Measurements from ENCODE around the gene GALNT18. TPM values are rescaled to one million over a fixed set of nuclear protein-coding genes. Genes with fewer than 3 reads are reported as not detected.
"Not testable (repeated sequence)": the region's sequence is repeated elsewhere in the genome, so short reads cannot be mapped to it uniquely, and the experiment has no call there.

The GALNT18 gene
- total RNA-seq, 5 donors from 2014 or later (not counting 1 experiment from before 2014, with no cell fraction given), result 0.10 to 0.15 TPM; not detected in 3

GRCh38 chr11:11366793-11367192, 255.0 kb downstream of the GALNT18 start:
- Mint-ChIP-seq H3K27ac (no peak overlapping the region), H3K9me3 (peaks cover 3 to 10% (median 5%) of the 10 kb centered on the region in 3 donors), H3K36me3 (no peaks in the 10 kb centered on the region), H3K4me3 (no peak overlapping the region), H3K27me3 (peaks cover 0 to 3% of the 10 kb centered on the region in 2 donors), H3K4me1 (no peaks in the 10 kb centered on the region)
- ChIA-PET POLR2A (no interaction called here), CTCF (no interaction called here)
- H3K9me3 ChIP-seq, result no peaks in the 10 kb centered on the region
- no peak overlapping the region for H3K4me3 ChIP-seq (ENCODE audit: control insufficient read depth in 1 of 2, extremely low read depth in 1 of 2, low read length in 1 of 2)
- no peaks in the 10 kb centered on the region for H3K4me1 ChIP-seq (ENCODE audit: control insufficient read depth in 1 of 2, extremely low read depth in 1 of 2, insufficient read depth in 2 of 2, low read length in 2 of 2)
- no peaks in the 10 kb centered on the region for H3K36me3 ChIP-seq (ENCODE audit: control insufficient read depth in 2 of 2, extremely low read depth in 1 of 2, insufficient read depth in 1 of 2, low read length in 1 of 2)
- DNase-seq (no peak), ATAC-seq (replicated peaks in 1 of 4) (no peak)
- H3K27ac ChIP-seq (ENCODE audit: low read length), result no peak overlapping the region
- peaks cover 0 to 5% of the 10 kb centered on the region in 2 experiments for H3K27me3 ChIP-seq (replicated peaks in 1 of 2; ENCODE audit: control insufficient read depth in 2 of 2, extremely low read depth in 1 of 2, insufficient read depth in 2 of 2, low read length in 1 of 2)
- no CpG with 5 or more reads among the region's 1 CpG for whole genome bisulfite sequencing (ENCODE audit: insufficient coverage)

- no peaks in the 10 kb centered on the region for H3K27me3 ChIP-seq (replicated peaks in 1 of 2; ENCODE audit: control insufficient read depth in 2 of 2, extremely low read depth in 1 of 2, insufficient read depth in 2 of 2, low read length in 1 of 2)
- ChIA-PET POLR2A (no interaction called here), CTCF (no interaction called here)
- H3K36me3 Mint-ChIP-seq, result no peaks in the 10 kb centered on the region
- no peak for ATAC-seq (replicated peaks in 1 of 4)
- peaks cover 6 to 8% of the 10 kb centered on the region in 2 donors for H3K27me3 Mint-ChIP-seq
- no peaks in the 10 kb centered on the region for H3K9me3 ChIP-seq
- no peak overlapping the region for H3K4me3 ChIP-seq (ENCODE audit: control insufficient read depth in 1 of 2, extremely low read depth in 1 of 2, low read length in 1 of 2)
- DNase-seq, result no peak
- H3K9me3 Mint-ChIP-seq, result peaks cover under 1 to 8% (median 5%) of the 10 kb centered on the region in 3 donors
- H3K36me3 ChIP-seq (ENCODE audit: control insufficient read depth in 2 of 2, extremely low read depth in 1 of 2, insufficient read depth in 1 of 2, low read length in 1 of 2), result no peaks in the 10 kb centered on the region
- no peaks in the 10 kb centered on the region for H3K4me1 ChIP-seq (ENCODE audit: control insufficient read depth in 1 of 2, extremely low read depth in 1 of 2, insufficient read depth in 2 of 2, low read length in 2 of 2)
- H3K27ac ChIP-seq (ENCODE audit: low read length), result no peak overlapping the region
- H3K4me1 Mint-ChIP-seq, result no peaks in the 10 kb centered on the region
- no peak overlapping the region for H3K27ac Mint-ChIP-seq
- no peak overlapping the region for H3K4me3 Mint-ChIP-seq
These were observed 258.1 kb downstream of the GALNT18 start for GRCh38 chr11:11363674-11364073.

GRCh38 chr11:11359611-11360010, 262.2 kb downstream of the GALNT18 start:
- no peak overlapping the region for H3K4me3 Mint-ChIP-seq
- H3K27me3 ChIP-seq (replicated peaks in 1 of 2; ENCODE audit: control insufficient read depth in 2 of 2, extremely low read depth in 1 of 2, insufficient read depth in 2 of 2, low read length in 1 of 2), result peaks cover 0 to 5% of the 10 kb centered on the region in 2 experiments
- no peaks in the 10 kb centered on the region for H3K4me1 ChIP-seq (ENCODE audit: control insufficient read depth in 1 of 2, extremely low read depth in 1 of 2, insufficient read depth in 2 of 2, low read length in 2 of 2)
- no peak overlapping the region for H3K27ac ChIP-seq (ENCODE audit: low read length)
- H3K9me3 Mint-ChIP-seq, result no peaks in the 10 kb centered on the region
- no peaks in the 10 kb centered on the region for H3K36me3 Mint-ChIP-seq
- DNase-seq (no peak), ATAC-seq (replicated peaks in 1 of 4) (no peak)
- peaks cover 15 to 16% of the 10 kb centered on the region in 2 donors for H3K27me3 Mint-ChIP-seq
- no peaks in the 10 kb centered on the region for H3K4me1 Mint-ChIP-seq
- H3K4me3 ChIP-seq (ENCODE audit: control insufficient read depth in 1 of 2, extremely low read depth in 1 of 2, low read length in 1 of 2), result no peak overlapping the region
- ChIA-PET CTCF (no interaction called here), POLR2A (no interaction called here)
- no peaks in the 10 kb centered on the region for H3K9me3 ChIP-seq
- H3K36me3 ChIP-seq (ENCODE audit: control insufficient read depth in 2 of 2, extremely low read depth in 1 of 2, insufficient read depth in 1 of 2, low read length in 1 of 2), result no peaks in the 10 kb centered on the region
- WGBS (ENCODE audit: insufficient coverage), result no CpG with 5 or more reads among the region's 3 CpGs
- H3K27ac Mint-ChIP-seq, result no peak overlapping the region

- CTCF ChIA-PET, result no interaction called here
- ATAC-seq (replicated peaks in 1 of 4), result no peak
- H3K36me3 Mint-ChIP-seq, result no peaks in the 10 kb centered on the region
These were observed 265.0 kb downstream of the GALNT18 start for GRCh38 chr11:11356842-11357241.

GRCh38 chr11:11352878-11353277, 268.9 kb downstream of the GALNT18 start, which contains the start of gene CSNK2A3:
Gene CSNK2A3, minus strand, starts transcription at chr11:11353250. Its CDS starts 131 bp downstream, at chr11:11353119.
- H3K4me1 ChIP-seq (ENCODE audit: control insufficient read depth in 1 of 2, extremely low read depth in 1 of 2, insufficient read depth in 2 of 2, low read length in 2 of 2); POLR2A ChIA-PET; DNase-seq; H3K4me3 Mint-ChIP-seq; H3K4me1 Mint-ChIP-seq; H3K36me3 ChIP-seq (ENCODE audit: control insufficient read depth in 2 of 2, extremely low read depth in 1 of 2, insufficient read depth in 1 of 2, low read length in 1 of 2); ATAC-seq (replicated peaks in 1 of 4); H3K36me3 Mint-ChIP-seq; H3K27me3 ChIP-seq (replicated peaks in 1 of 2; ENCODE audit: control insufficient read depth in 2 of 2, extremely low read depth in 1 of 2, insufficient read depth in 2 of 2, low read length in 1 of 2); H3K27ac Mint-ChIP-seq; H3K9me3 ChIP-seq; H3K27me3 Mint-ChIP-seq; H3K27ac ChIP-seq (ENCODE audit: low read length); H3K4me3 ChIP-seq (ENCODE audit: control insufficient read depth in 1 of 2, extremely low read depth in 1 of 2, low read length in 1 of 2); CTCF ChIA-PET; H3K9me3 Mint-ChIP-seq: not testable (repeated sequence)
- no CpG with 5 or more reads among the region's 11 CpGs for WGBS (ENCODE audit: insufficient coverage)

More at GRCh38 chr11:11356842-11357241, 265.0 kb downstream of the GALNT18 start:
- peaks cover 0 to 5% of the 10 kb centered on the region in 2 experiments for H3K27me3 ChIP-seq (replicated peaks in 1 of 2; ENCODE audit: control insufficient read depth in 2 of 2, extremely low read depth in 1 of 2, insufficient read depth in 2 of 2, low read length in 1 of 2)
- Mint-ChIP-seq H3K4me3 (no peak overlapping the region), H3K9me3 (no peaks in the 10 kb centered on the region), H3K27me3 (peaks cover 15 to 17% of the 10 kb centered on the region in 2 donors), H3K27ac (no peak overlapping the region), H3K4me1 (no peaks in the 10 kb centered on the region)
- DNase-seq, result no peak
- WGBS (ENCODE audit: insufficient coverage), result 86% methylated on average over 7 of the region's 9 CpGs
- H3K4me1 ChIP-seq (ENCODE audit: control insufficient read depth in 1 of 2, extremely low read depth in 1 of 2, insufficient read depth in 2 of 2, low read length in 2 of 2), result no peaks in the 10 kb centered on the region
- H3K4me3 ChIP-seq (ENCODE audit: control insufficient read depth in 1 of 2, extremely low read depth in 1 of 2, low read length in 1 of 2), result no peak overlapping the region
- no peaks in the 10 kb centered on the region for H3K9me3 ChIP-seq
- POLR2A ChIA-PET, result no interaction called here
- no peak overlapping the region for H3K27ac ChIP-seq (ENCODE audit: low read length)
- H3K36me3 ChIP-seq (ENCODE audit: control insufficient read depth in 2 of 2, extremely low read depth in 1 of 2, insufficient read depth in 1 of 2, low read length in 1 of 2), result no peaks in the 10 kb centered on the region

- H3K4me1 ChIP-seq (ENCODE audit: control insufficient read depth in 1 of 2, extremely low read depth in 1 of 2, insufficient read depth in 2 of 2, low read length in 2 of 2); H3K27ac Mint-ChIP-seq; H3K27me3 ChIP-seq (replicated peaks in 1 of 2; ENCODE audit: control insufficient read depth in 2 of 2, extremely low read depth in 1 of 2, insufficient read depth in 2 of 2, low read length in 1 of 2); H3K4me3 ChIP-seq (ENCODE audit: control insufficient read depth in 1 of 2, extremely low read depth in 1 of 2, low read length in 1 of 2); H3K27me3 Mint-ChIP-seq; H3K36me3 ChIP-seq (ENCODE audit: control insufficient read depth in 2 of 2, extremely low read depth in 1 of 2, insufficient read depth in 1 of 2, low read length in 1 of 2); CTCF ChIA-PET; H3K27ac ChIP-seq (ENCODE audit: low read length); H3K4me1 Mint-ChIP-seq; H3K4me3 Mint-ChIP-seq; ATAC-seq (replicated peaks in 1 of 4); H3K9me3 Mint-ChIP-seq; DNase-seq; H3K9me3 ChIP-seq; POLR2A ChIA-PET; H3K36me3 Mint-ChIP-seq: not testable (repeated sequence)
- WGBS (ENCODE audit: insufficient coverage), result 76% methylated on average over 6 of the region's 10 CpGs
These were observed 270.0 kb downstream of the GALNT18 start for GRCh38 chr11:11351851-11352250.

DNA sequence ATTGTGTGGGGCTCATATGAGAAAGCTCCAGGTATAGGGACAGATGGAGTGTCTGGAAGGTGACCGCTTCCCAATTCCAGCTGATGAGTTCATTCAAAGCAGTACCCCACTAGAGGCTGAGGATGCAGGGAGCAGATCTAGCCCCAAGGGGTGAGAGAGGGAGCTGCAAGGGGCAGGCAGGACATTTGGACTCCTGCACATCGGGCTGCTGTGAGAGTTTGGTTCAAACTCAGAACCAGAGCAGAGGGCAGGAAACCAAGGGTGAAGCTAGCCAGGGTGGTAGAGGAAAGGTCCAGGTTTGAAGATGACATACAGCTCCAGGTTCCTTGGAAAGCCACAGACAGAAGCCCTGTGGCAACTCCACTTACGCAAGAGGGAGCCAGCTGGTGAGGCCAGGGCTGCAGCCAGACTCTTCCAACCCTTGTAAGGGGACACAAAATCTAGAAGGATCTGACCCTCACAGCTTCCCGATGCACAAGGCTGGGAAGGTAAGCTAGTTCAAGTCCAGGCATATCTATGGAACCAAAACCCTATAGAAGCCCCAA, 270.7 kb downstream of the GALNT18 start:
- CTCF ChIA-PET, result no interaction called here

More for the DNA sequence above, 270.7 kb downstream of the GALNT18 start:
- H3K27me3 Mint-ChIP-seq, result peaks cover 0 to 9% of the 10 kb centered on the region in 2 donors
- no peaks in the 10 kb centered on the region for H3K9me3 Mint-ChIP-seq
- Histone ChIP-seq H3K27ac (ENCODE audit: low read length) (no peak overlapping the region), H3K4me3 (ENCODE audit: control insufficient read depth in 1 of 2, extremely low read depth in 1 of 2, low read length in 1 of 2) (no peak overlapping the region), H3K27me3 (replicated peaks in 1 of 2; ENCODE audit: control insufficient read depth in 2 of 2, extremely low read depth in 1 of 2, insufficient read depth in 2 of 2, low read length in 1 of 2) (peaks cover 0 to 4% of the 10 kb centered on the region in 2 experiments), H3K9me3 (no peaks in the 10 kb centered on the region), H3K36me3 (ENCODE audit: control insufficient read depth in 2 of 2, extremely low read depth in 1 of 2, insufficient read depth in 1 of 2, low read length in 1 of 2) (no peaks in the 10 kb centered on the region), H3K4me1 (ENCODE audit: control insufficient read depth in 1 of 2, extremely low read depth in 1 of 2, insufficient read depth in 2 of 2, low read length in 2 of 2) (no peaks in the 10 kb centered on the region)
- no peak overlapping the region for H3K4me3 Mint-ChIP-seq
- no peak for ATAC-seq (replicated peaks in 1 of 4)
- POLR2A ChIA-PET, result no interaction called here
- no peaks in the 10 kb centered on the region for H3K4me1 Mint-ChIP-seq
- WGBS (ENCODE audit: insufficient coverage), result 83% methylated on average over 4 of the region's 4 CpGs
- no peak for DNase-seq
- H3K27ac Mint-ChIP-seq, result no peak overlapping the region
- H3K36me3 Mint-ChIP-seq, result no peaks in the 10 kb centered on the region
